NOMO-1 treated with DMSO at 0.1 percent for 48 hours (cell line): Measurements from ENCODE around the gene CAVIN4.

Experiments
- DNase-seq: peaks from one replicate; lab custom pipeline; 2025; ENCODE audit not compliant: unreplicated experiment; lab: John Stamatoyannopoulos, UW

The CAVIN4 gene

DNA sequence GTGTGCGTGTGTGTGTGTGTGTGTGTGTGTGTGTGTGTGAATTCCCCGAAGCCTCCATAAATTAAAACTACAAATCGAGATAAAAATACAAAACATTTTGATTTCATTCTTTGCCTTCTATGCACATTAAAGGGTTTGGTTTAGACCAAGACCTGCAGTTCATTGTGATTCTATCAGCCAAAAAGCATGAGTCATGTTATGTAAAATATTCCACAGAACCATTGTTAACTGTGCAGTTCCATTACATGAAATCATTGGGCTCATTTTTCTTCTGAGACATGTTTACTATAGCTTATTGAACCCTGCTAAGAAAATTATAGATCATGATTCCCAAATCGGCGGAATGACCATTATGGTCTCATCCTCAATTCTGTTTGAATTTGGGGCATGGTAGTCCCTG lies 11.7 kb downstream of the CAVIN4 start:
- no peak for DNase-seq

GRCh38 chr9:100590481-100590880 lies 12.6 kb downstream of the CAVIN4 start:
- no peak for DNase-seq

DNA sequence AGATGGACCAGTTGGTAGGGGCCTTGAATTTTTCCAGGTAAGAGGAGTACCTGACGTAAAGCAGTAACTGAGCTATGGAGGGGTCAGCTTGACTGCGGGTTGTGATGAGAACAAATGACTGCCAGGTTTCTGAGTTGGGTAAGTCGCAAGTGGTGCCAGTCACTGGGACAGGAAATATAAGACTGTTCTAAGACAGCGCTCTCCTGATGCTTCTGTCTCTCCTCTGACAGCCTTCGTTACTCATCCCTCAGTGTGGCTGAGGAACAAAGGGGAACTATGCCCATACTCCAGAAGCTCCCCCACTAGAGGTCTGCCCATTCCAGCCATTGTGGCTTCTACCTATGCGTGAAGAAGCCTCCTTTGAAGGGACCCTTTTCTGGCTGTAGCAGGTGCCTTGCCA lies 13.3 kb downstream of the CAVIN4 start:
- DNase-seq = no peak

DNA sequence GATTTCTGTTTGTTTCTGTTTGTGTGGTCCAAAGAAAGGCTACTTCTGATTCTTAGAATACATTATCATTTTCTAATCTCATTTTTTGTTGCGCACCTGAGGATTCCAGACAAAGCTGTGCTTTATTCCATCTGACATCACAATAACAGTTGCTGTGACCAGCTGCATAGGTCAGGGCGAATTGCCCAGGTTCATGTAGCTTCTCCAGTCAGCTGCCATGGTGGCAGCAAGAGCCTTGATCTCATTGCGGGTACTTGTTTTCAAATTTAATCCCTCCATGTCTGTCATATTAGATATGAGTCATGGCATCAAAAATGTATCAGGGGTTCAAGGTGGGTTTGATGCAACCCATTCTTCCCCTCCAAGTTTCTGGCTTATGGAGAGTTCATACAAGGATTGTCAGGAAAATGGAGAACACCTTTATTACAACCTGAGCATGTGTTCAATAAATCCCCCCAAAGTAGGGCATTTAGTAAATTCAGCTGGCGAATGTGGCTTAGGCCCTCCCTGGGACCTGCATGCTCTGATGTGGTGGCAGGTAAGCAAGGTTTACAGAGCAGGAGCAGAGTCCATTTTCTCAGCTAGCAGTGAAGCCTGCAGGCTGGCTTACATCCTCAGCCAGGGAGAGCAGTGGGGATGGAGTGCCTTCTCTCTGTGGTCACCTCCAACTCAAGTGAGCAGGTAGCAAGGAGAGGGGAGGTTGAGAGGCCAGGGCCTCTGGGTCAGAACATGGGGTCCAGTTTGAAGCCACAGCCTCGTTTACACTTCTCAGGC lies 13.9 kb downstream of the CAVIN4 start:
- DNase-seq = no peak

DNA sequence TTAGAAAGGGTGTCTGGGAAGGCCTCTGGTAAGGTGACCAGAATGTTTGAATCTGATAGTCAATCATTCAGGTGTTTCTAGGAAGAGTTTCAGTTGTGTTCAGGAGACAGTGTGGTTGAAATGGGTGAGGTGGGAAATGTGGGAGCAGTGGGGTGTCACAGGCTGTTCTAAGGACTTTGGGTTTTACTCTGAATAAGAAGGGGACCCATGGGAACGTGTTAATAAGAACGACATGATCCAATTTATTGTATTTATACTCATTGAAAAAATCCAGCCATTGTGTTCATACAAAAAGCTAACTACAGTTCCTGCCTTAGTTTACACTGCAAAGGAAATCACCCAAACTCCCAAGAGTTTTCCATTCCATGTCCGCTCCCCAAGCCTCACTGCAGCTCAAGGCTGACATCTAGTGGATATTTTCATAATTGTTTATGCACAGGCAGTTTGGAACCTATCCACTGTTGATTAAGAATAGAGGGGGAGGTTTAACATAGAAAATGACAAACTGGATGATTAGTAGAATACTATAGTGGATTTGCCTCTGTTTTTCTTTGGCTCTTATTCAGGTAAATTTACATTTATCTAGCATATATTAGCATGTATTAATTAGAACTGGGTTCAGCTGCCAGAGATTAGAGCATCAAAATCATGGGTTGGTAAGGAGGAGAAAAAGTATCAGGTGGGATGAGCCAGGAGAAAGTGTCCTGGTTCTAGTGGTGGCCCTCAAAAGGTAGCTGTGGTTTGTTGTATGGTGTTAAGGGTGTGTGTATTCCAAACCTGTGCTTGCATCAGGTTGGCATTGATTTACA lies 17.7 kb downstream of the CAVIN4 start:
- peak; percentile 4 for DNase-seq

- no peak for DNase-seq
Measured at GRCh38 chr9:100597236-100597635, 19.4 kb downstream of the CAVIN4 start.

GRCh38 chr9:100598641-100599145 lies 20.8 kb downstream of the CAVIN4 start:
- peak; percentile 56 for DNase-seq

- no peak for DNase-seq
Measured at GRCh38 chr9:100600521-100601079, 22.7 kb downstream of the CAVIN4 start.

- DNase-seq = peak; percentile 56
Measured at GRCh38 chr9:100601216-100601615, 23.3 kb downstream of the CAVIN4 start.

DNA sequence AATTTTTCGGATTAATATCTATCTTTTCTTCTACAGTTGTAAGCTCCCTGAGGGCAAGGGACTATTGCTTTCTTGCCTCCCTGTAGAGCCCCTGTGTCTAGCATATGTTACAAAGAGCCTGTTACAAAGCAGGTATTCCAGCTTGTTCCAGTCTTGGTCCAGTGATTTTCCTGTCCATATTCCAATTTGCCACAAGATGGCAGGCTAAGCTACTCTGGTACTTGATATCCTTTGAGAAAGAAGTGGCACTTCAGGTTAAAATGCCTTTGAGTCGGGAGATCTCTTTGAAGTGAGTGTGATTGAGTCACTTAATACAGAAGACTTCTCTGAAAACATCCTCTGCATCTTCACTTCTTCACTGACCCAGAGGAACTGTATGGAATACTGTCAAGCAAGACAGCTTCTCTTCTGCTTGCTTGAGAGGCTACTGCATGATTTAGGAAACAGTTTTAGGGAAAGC lies 24.5 kb downstream of the CAVIN4 start:
- no peak for DNase-seq

DNA sequence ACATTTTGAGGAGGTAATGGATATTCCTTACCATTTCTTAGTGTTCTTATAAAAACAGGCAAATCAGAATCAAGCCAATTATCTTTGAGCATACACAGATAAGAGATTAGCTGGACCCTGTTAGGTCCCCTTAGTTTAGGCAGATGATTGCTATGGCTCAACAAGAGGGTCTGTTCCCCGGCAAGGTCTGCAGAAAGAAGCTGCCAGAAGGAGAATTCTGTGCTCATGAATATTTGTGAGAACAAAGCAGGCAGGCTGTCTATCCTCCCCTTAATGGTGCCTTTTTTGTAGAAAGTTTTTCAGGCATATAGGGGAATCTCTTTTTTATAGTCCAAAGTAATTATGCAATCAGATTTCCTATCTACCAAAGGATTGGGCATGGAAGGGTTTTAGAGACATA lies 27.5 kb downstream of the CAVIN4 start:
- DNase-seq = no peak

GRCh38 chr9:100619194-100619593 lies 41.3 kb downstream of the CAVIN4 start:
- DNase-seq = no peak

GRCh38 chr9:100619665-100620064 lies 41.8 kb downstream of the CAVIN4 start:
- no peak for DNase-seq

DNA sequence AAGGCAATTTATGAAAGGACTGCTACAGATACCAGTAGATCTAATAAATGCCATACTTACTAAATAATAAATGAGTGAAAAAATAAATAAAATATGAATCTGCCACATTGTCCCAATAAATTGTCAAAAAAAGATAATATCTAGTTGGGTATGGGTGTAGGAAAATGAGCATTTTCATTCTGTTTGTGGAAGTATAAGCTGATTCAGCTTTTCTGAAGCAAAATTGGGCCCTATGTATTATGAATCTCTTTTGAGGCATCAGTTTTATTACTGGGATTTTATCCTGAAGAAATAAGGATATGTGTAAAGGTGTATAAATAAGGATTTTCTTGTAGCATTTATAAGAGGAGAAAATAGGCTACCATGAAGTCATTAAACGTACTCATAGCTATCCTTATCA lies 46.1 kb downstream of the CAVIN4 start:
- DNase-seq = no peak

DNA sequence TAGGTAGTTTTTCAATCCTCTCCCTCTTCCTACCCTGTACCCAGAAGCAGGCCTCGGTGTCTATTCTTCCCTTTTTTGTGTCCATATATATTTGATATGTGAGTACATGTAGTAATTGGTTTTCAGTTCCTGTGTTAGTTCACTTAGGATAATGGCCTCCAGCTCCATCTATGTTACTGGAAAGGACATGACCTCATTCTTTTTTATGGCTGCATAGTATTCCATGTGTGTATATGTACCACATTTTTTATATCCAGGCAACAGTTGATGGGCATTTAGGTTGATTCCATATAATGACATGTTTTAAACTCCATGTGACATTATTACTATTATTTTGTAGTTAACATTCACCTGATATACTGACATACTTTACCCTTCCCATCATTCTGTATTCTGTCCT lies 49.1 kb downstream of the CAVIN4 start:
- no peak for DNase-seq

GRCh38 chr9:100637787-100638186 lies 59.9 kb downstream of the CAVIN4 start:
- no peak for DNase-seq
